Activated T-helper 1 cell treated with anti-CD3 and anti-CD28 coated beads, Interleukin-12 subunit alpha, Interleukin-12 subunit beta, Interleukin-2, Interleukin-4 antibody, amounts not matched to agents 30 ng/mL and 10 ng/mL and 1 ng/mL, durations not matched to agents 14 hours and 24 hours and 36 hours (primary cell): ENCODE data around the gene ADAMTS8. TPM values are rescaled to one million over a fixed set of nuclear protein-coding genes. Genes with fewer than 3 reads are reported as not detected.

Experiments
- DNase-seq: peaks from one replicate; pipeline ENCODE4 v3.0.0; 2021; ENCODE audit warnings: low spot score
- H3K27ac Mint-ChIP-seq: one replicate; pipeline ENCODE4 v1.8.0; 2021; ENCODE audit warnings: mild to moderate bottlenecking, mixed read lengths
- H3K27me3 Mint-ChIP-seq: one replicate; pipeline ENCODE4 v1.8.0; 2022; ENCODE audit warnings: mild to moderate bottlenecking, moderate library complexity, mixed read lengths; ENCODE audit not compliant: insufficient read depth
- H3K36me3 Mint-ChIP-seq: one replicate; pipeline ENCODE4 v1.8.0; 2021; ENCODE audit warnings: low read depth, mixed read lengths
- H3K4me1 Mint-ChIP-seq: one replicate; pipeline ENCODE4 v1.8.0; 2021; ENCODE audit warnings: low read depth, mixed read lengths
- H3K4me3 Mint-ChIP-seq: one replicate; pipeline ENCODE4 v1.8.0; 2021; ENCODE audit warnings: mild to moderate bottlenecking, moderate library complexity, mixed read lengths
- H3K9me3 Mint-ChIP-seq: one replicate; pipeline ENCODE4 v1.8.0; 2021; ENCODE audit warnings: mixed read lengths
- intact Hi-C: fragments of 100-400 bp; cut with micrococcal nuclease; formaldehyde crosslinking; loops from one replicate; pipeline ENCODE4 v1.15.1; 2024
- total RNA-seq: library from RNA; stranded (reverse); gene quantifications from 2 replicates; pipeline ENCODE4 v1.2.3, GENCODE V29; 2022

Gene ADAMTS8
- total RNA-seq, 1 donor from 2014 or later, result not detected

DNA sequence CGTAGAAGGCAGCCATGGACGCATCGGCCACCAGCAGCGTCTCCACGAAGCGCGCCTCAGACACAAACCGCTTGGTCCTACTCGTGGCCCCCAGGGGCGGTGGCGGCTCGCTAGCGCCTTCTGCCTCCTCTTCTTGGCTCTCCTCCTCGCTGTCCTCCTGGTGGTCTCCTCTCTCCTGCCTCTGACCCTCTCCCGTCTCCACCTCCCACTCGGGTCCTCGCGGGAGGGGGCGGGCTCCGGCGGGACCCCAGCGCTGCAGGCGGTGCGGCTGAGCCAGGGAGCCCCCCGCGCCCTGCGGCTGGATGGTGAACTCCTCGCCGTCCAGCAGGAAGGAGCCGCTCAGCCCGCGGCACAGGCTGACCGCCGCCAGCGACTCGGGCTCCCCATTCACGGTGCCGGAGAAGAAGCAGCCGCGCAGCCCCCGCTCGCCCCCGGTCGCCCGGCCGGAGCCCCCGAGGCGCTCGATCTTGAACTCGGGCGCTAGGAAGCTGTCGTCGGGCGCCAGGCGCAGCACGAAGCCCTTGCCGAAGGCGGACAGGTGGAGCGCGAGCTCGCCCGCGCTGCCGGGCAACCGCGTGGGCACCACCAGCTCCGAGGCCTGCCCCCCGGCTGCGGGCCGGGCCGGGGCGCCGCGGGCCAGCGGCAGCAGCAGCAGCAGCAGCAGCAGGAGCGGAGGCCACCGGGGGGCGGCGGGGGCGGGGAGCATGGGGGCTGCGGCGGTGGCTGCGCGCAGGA is 661 bp downstream of the ADAMTS8 start:
- peaks cover 13% of the 10 kb centered on the region for H3K4me1 Mint-ChIP-seq
- DNase-seq, result no peak
- no peaks in the 10 kb centered on the region for H3K36me3 Mint-ChIP-seq
- no peak overlapping the region for H3K4me3 Mint-ChIP-seq
- peaks cover 51% of the 10 kb centered on the region for H3K27me3 Mint-ChIP-seq
- no peaks in the 10 kb centered on the region for H3K9me3 Mint-ChIP-seq
- intact Hi-C loops, result no loop called here
- no peak overlapping the region for H3K27ac Mint-ChIP-seq

DNA sequence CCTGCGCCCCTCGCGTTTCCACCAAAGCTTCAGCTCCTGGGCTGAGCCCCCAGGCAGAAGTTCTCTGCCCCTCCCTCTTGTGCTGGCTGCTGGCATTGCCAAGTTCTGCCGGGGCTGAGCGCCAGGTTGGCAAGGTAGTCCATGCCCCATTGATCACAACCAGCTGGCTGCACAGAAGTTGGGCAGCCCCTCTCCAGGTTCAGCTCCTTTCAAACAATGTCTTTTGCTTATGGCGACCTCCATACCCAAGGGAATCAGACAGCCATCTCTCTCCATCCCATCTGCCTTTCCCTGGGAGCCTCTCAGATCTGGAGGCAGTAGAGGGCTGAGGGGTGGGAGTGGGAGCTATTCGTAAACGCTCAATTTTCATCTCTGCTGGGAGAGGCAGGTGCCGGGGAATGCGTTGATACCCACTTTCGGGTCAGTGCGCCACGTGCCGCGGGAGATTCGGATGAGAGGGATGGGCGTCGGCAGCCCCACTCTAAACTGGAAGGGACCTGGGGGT is 1.5 kb downstream of the ADAMTS8 start:
- DNase-seq, result no peak
- intact Hi-C loops, result no loop called here
- H3K36me3 Mint-ChIP-seq, result no peaks in the 10 kb centered on the region
- no peak overlapping the region for H3K27ac Mint-ChIP-seq
- H3K9me3 Mint-ChIP-seq, result no peaks in the 10 kb centered on the region
- peaks cover 51% of the 10 kb centered on the region for H3K27me3 Mint-ChIP-seq
- H3K4me1 Mint-ChIP-seq, result peaks cover 13% of the 10 kb centered on the region
- peak overlapping the region; percentile 15 for H3K4me3 Mint-ChIP-seq

DNA sequence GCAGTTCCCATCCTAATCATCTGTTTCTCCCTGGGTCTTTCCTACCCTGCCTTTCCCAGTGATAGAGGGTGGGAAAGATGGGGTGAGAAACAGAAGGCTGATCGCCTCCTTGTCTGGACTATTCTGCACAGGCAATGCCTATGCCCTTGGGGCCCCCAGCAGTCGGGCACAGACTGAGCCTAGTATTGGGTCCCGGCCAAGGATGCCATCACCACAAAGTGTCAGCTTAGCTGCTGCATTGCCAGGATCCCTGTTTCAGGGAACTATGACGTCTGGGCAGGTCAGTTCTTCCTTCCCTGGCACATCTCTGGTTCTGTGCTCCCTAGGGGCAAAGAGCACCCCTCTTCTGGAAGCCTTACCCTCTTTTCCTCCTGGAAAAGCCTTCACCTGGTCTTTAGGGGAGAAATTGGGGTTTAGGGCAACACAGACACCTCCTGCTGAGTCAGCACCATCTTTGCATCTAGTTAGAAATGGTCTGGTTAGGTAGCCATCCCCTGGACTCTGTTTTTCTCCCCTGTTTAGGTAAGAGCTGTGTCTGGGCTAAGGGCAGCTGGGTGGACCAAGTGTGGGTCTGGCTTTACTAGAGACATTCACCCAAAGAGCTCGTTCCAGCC is 2.1 kb downstream of the ADAMTS8 start:
- no peak for DNase-seq
- H3K27me3 Mint-ChIP-seq, result peaks cover 51% of the 10 kb centered on the region
- H3K36me3 Mint-ChIP-seq, result no peaks in the 10 kb centered on the region
- no peak overlapping the region for H3K27ac Mint-ChIP-seq
- intact Hi-C loops, result no loop called here
- no peaks in the 10 kb centered on the region for H3K9me3 Mint-ChIP-seq
- H3K4me1 Mint-ChIP-seq, result peaks cover 13% of the 10 kb centered on the region
- no peak overlapping the region for H3K4me3 Mint-ChIP-seq

DNA sequence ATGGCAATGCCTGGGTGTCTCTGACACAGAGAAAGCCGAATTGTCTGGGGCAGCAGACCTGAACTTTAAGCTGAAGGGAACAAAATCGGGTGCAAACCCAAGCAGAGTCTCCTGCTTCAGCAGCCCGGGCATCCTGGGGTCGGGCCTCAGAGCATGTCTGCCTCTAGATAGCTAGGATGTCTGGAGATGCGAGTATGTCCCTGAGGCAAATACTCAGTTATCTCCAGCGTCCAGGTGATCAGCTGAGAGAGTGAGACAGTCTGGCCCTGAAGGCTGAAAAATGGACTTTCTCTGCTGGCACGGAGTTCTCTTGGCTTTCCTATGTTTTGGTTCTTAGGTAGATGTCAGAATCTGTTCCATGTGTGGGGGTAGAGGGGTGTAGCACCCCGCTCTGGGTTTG is 3.3 kb downstream of the ADAMTS8 start:
- Mint-ChIP-seq H3K27me3 (peaks cover 41% of the 10 kb centered on the region), H3K4me3 (no peak overlapping the region), H3K9me3 (no peaks in the 10 kb centered on the region), H3K36me3 (no peaks in the 10 kb centered on the region), H3K4me1 (peaks cover 13% of the 10 kb centered on the region), H3K27ac (no peak overlapping the region)
- intact Hi-C loops, result no loop called here
- no peak for DNase-seq

DNA sequence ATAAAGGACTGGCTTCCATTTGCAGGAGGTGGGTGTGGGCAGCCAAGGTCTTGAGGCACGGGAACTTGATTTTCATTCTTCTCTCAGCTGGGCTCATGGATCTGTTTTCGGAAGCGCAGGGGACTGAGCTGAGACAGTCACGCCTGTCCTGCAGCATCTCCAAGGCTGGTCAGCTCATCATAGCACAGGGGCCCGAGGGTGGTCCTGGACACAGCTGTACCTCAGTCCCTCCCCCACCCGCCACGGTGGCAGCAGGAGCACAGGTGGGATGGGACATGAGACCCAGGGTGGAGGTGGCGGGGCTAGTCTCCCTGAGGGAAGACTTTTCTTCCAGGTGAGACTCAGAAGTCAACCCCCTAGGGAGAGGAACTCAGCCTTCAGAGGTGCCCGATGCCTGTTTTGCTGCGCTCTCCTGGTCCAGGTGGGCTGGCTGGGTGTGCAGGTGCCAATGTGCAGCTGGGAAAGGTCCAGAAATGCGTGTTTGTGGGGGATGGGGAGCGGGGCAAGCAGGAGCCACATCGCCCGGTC is 3.7 kb downstream of the ADAMTS8 start:
- H3K27ac Mint-ChIP-seq, result no peak overlapping the region
- H3K4me1 Mint-ChIP-seq, result peaks cover 13% of the 10 kb centered on the region
- H3K36me3 Mint-ChIP-seq, result no peaks in the 10 kb centered on the region
- no peaks in the 10 kb centered on the region for H3K9me3 Mint-ChIP-seq
- DNase-seq, result no peak
- intact Hi-C loops, result no loop called here
- no peak overlapping the region for H3K4me3 Mint-ChIP-seq
- peaks cover 36% of the 10 kb centered on the region for H3K27me3 Mint-ChIP-seq

DNA sequence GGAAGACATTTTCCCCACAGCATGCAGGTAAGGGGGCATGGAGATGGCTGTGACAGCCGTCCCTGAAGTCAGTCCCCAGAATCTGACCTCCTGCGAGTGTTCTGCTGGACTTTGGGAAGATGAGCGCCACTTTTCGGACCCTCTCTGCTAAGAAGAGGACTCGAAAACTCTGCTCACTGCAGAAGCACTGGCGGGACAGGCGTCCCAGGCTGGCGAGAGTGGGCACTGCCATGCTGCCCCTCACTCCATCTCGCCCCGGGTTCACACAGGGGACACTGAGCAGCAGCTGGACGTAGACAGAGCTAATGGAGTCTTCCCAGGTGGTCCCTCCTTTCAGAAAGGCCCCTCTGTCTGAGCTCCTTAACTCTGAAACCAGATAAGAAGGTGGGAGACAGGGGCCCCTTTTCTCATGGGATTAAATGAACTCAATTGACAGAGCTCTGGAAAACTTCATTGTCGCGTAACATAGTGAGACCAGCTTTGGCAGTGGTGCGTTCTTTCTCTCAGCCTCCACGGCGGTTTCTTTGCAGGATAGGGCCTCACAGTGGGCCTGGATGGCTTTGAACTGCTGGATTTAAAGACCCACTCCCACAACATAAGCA is 4.8 kb downstream of the ADAMTS8 start:
- H3K36me3 Mint-ChIP-seq, result no peaks in the 10 kb centered on the region
- H3K4me3 Mint-ChIP-seq, result no peak overlapping the region
- intact Hi-C loops, result no loop called here
- H3K27me3 Mint-ChIP-seq, result peaks cover 26% of the 10 kb centered on the region
- no peak overlapping the region for H3K27ac Mint-ChIP-seq
- peaks cover 7% of the 10 kb centered on the region for H3K4me1 Mint-ChIP-seq
- DNase-seq, result no peak
- H3K9me3 Mint-ChIP-seq, result no peaks in the 10 kb centered on the region

DNA sequence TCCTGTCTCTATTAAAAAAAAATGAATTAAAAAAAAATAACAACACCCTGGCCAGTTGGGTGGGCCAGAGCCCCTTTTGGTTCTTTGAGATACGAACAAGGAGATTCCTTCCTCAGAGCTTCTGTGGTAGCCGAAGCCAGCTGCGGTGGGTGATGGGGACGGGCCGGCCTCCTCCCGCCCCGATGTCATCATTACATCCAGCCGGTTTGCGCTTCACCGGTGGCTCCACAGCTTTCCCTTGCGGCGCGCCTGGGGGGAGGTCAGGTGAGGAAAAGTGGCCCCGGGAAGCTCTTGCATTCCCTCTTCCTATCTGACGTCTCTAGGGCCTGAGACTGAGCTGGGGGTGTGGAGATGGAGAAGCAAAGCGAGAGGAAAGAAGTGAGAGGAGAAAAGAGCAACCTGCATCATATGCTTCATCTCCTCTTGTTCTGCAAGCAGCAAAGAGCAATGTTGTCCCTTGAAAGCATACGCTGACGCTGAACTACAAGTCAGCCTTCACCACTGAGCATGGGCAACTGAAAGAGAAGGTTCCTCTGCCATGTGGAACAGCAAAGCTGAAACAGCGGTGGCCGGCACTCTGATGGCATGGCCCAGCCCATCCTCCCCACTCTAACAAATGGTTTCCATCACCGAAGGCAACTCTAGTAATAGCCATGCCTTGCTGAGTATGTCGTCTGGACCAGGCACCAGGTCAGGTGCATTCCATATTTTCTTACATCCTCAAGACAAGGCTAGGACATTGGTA is 6.0 kb downstream of the ADAMTS8 start:
- Mint-ChIP-seq H3K36me3 (no peaks in the 10 kb centered on the region), H3K27ac (no peak overlapping the region), H3K27me3 (peaks cover 23% of the 10 kb centered on the region), H3K4me3 (no peak overlapping the region), H3K9me3 (no peaks in the 10 kb centered on the region), H3K4me1 (peaks cover 5% of the 10 kb centered on the region)
- DNase-seq, result no peak
- intact Hi-C loops, result no loop called here

DNA sequence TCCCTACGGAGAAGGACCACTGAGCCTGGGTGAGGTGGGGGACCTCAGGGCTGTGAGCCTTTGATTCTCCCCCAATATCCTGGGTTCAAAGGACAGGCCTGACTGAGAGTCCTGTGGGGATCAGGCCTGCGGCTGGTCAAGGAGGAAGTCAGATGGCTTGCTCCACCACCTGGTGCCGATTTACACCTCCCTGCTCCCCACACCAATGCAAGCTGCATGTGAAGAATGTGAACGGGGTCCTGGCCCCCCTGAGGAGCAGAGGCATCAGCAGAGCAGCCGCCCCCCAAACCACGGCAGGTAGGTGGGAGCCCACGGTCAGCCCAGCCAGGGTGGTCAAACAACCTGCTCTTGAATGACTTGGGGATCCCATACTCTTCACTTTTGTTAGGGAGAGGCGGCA is 6.7 kb downstream of the ADAMTS8 start:
- intact Hi-C loops, result no loop called here
- no peaks in the 10 kb centered on the region for H3K9me3 Mint-ChIP-seq
- no peak overlapping the region for H3K4me3 Mint-ChIP-seq
- no peak for DNase-seq
- peaks cover 16% of the 10 kb centered on the region for H3K27me3 Mint-ChIP-seq
- no peaks in the 10 kb centered on the region for H3K4me1 Mint-ChIP-seq
- no peak overlapping the region for H3K27ac Mint-ChIP-seq
- H3K36me3 Mint-ChIP-seq, result no peaks in the 10 kb centered on the region

DNA sequence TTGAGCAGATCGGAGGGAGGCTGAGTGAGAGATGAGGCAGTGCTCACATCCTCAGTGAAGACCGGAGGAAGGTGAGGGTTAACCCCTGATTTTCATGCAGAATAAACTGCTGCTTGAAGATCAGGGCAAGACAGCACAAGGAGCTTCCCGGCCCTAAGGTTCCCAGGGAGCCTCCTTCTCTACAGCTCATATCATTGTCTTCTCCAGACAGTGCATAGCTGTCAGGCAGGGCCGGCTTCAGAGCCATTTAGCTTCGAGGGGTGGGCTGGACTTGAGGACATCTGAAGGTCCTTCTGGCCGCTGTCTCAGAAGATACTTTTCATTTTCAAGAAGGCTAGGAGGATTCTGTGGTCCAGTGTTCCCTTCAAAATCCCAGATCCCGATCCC is 7.2 kb downstream of the ADAMTS8 start:
- Mint-ChIP-seq H3K4me1 (no peaks in the 10 kb centered on the region), H3K36me3 (no peaks in the 10 kb centered on the region), H3K4me3 (no peak overlapping the region), H3K9me3 (no peaks in the 10 kb centered on the region), H3K27me3 (peaks cover 13% of the 10 kb centered on the region), H3K27ac (no peak overlapping the region)
- no peak for DNase-seq
- intact Hi-C loops, result no loop called here

DNA sequence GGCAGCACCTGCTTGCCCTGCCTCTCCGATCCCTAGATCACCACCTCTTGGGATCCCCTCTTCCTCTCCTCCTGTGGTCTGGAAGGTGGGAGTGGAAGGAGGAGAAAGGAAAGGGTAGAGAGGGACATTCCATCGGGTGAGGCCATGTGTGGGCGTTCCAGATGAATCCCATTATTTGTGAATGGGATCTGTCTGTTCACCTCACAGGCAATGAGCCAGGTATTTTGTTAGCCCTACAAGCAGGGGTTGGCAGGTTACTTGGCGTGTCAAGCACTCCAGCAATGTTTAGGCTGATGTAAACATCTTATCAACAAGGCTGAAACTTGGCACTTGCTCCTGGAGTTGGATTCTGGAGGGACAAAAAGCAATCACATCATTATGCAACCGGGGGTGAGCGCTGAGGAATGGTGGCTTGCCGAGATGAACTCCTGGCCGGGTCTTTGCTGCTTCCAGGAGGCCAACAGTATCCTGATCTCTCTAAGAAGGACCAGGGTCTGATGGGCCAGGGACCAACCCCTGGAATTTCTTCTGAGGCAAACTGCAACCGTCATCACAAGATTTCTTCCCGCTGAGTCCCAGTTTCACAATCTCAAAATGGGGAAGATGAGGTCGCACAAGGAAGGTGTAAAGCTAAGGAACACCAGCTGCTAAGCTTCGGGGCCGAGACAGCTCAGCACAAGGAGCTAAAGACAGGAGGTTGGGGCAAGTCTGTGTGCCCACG is 7.8 kb downstream of the ADAMTS8 start:
- Mint-ChIP-seq H3K27ac (no peak overlapping the region), H3K36me3 (no peaks in the 10 kb centered on the region)

DNA sequence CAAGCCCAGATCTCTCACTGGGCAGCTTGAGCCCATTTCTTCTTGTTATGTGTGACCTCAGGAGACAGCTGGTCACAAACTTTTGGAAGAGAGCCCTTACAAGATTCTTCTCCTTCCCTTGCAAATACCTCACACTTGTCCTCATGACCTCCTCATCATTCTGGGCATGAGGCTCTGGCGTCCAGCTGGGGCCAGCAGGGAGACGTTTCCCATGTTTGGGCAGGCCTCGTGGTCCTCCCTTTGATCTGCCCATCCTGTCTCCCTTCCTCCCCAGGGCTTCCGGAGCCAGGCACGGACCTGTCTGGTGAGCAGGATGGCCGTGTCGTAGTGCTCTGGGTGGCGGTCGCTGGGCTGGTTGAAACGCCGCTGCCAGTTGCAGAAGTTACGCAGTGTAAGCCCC is 9.7 kb downstream of the ADAMTS8 start:
- Mint-ChIP-seq H3K27ac (no peak overlapping the region), H3K4me1 (no peaks in the 10 kb centered on the region), H3K9me3 (no peaks in the 10 kb centered on the region), H3K27me3 (no peaks in the 10 kb centered on the region), H3K36me3 (no peaks in the 10 kb centered on the region), H3K4me3 (no peak overlapping the region)
- intact Hi-C loops, result no loop called here
- no peak for DNase-seq

More for the DNA sequence above, 7.8 kb downstream of the ADAMTS8 start:
- Mint-ChIP-seq H3K9me3 (no peaks in the 10 kb centered on the region), H3K4me3 (no peak overlapping the region), H3K4me1 (no peaks in the 10 kb centered on the region), H3K27me3 (peaks cover 9% of the 10 kb centered on the region)
- intact Hi-C loops, result no loop called here
- no peak for DNase-seq

DNA sequence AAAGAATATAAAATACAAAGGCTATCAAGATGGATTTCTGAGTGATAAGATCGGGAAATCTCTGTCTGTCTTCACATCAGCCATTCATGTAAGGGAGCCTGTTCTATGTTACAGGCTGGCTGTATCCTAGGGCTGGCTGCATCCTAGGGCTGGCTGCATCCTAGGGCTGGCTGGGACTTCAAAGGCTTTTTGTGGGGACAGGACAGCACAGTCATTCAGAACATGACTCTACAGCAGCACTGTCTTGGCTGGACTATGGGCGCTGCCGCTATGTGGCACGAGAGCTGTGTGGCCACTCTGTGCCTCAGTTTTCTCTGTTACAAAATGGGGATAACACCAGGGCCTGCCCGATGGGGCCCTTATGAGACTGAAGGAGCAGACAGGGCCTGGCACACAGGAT is 10.2 kb downstream of the ADAMTS8 start:
- no peaks in the 10 kb centered on the region for H3K9me3 Mint-ChIP-seq
- H3K36me3 Mint-ChIP-seq, result no peaks in the 10 kb centered on the region
- intact Hi-C loops, result no loop called here
- DNase-seq, result no peak
- no peak overlapping the region for H3K4me3 Mint-ChIP-seq
- no peak overlapping the region for H3K27ac Mint-ChIP-seq
- H3K4me1 Mint-ChIP-seq, result no peaks in the 10 kb centered on the region
- no peaks in the 10 kb centered on the region for H3K27me3 Mint-ChIP-seq
